HPDE6-E6E7 (cell line): Measurements from ENCODE around the gene NFKBIE.

Experiments used
- DNase-seq: peaks from one replicate; pipeline ENCODE4 v3.0.0; 2011; ENCODE audit warnings: missing footprints; ENCODE audit errors: extremely low spot score

The NFKBIE gene

GRCh38 chr6:44227148-44227793, 38.1 kb downstream of the NFKBIE start:
- DNase-seq, result no peak

DNA sequence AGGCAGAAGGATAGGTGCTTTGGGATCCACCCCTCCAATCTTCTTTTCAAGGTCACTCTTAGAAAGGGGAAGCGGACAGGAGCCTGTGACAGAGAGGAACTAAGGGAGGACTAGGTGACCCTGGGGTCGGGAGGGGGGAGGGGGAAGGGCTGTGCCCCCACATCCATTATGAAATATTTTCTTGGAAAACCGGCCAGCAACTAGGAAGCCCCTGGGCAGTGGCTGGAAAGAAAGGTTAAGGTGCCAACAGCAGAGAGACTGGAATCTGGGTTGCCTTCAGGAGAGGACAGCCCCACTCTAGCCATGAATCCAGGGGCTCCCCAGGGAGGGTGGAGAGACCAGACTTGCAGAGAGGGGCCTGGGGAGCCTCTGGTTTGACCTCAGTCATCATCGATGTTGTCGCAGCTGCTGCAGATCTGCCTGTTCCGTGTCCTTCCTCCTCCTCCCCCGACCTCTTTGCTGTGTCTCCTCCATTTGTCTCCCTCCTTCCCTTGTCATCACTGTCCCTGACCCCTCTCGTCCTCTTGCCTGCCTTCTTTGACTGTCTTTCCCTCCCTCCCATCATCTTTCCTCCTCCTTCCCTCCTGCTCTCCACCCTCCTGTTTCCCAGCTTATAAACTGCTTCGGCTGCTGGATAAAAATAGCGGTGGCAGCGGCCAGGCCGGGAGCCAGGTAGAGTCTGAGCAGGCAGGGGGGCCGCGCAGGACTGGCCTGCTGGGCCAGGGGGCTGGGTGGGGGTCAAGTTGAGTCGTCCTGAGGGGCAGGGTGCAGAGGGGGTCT, 38.8 kb downstream of the NFKBIE start:
- DNase-seq, result no peak

DNA sequence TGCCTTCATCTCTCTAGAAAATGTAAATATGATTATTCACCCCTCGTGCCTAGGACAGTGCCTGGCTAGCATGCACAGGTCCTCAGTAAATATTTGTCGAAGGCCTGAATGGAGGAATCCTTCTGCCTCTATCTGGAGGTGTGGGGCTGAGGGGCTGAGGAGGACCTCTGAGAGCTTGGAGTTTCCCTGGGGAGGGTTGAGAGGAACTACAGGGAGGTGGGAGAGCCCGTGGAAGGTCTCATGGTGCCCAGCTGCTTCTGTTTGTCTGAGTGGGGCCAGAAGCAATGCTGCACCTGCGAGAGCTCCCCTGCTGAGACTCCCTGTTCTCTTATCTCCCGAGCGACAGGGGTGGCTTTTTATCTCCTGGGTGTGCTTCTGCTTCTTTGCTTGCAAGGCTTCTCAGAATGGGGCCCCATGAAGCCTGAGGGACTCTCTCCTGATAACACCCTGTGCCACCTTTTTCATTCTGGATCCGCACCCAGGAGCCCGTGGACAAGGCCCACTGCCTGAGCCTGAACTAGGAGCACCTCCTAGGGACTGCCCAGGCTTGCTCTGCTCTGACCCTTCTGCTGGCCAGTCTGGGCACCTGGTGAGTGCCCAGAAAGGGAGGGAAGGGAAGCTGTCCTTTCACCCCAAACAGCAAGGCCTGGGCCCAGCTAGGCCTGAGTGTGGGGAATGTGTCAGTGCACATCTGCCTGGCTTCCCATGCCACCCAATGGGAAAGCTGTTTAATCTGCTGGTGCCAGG, 39.6 kb downstream of the NFKBIE start:
- DNase-seq, result no peak

DNA sequence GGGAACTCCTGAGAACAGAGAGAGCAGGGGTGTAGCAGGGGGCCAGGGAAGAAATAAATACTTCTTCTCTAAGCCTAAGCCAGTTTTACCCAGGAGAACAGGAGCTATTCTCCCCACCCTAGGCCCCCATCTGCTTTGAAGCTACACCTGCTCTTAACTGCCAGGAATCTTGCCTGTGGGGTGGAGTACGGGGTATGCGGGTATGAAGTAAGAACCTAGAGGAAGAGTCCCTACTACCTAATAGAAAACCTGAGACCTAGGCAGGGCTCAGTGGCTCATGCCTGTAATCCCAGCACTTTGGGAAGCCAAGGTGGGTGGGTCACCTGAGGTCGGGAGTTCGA, 40.4 kb downstream of the NFKBIE start:
- no peak for DNase-seq

GRCh38 chr6:44224029-44224964, 41.1 kb downstream of the NFKBIE start:
- no peak for DNase-seq

DNA sequence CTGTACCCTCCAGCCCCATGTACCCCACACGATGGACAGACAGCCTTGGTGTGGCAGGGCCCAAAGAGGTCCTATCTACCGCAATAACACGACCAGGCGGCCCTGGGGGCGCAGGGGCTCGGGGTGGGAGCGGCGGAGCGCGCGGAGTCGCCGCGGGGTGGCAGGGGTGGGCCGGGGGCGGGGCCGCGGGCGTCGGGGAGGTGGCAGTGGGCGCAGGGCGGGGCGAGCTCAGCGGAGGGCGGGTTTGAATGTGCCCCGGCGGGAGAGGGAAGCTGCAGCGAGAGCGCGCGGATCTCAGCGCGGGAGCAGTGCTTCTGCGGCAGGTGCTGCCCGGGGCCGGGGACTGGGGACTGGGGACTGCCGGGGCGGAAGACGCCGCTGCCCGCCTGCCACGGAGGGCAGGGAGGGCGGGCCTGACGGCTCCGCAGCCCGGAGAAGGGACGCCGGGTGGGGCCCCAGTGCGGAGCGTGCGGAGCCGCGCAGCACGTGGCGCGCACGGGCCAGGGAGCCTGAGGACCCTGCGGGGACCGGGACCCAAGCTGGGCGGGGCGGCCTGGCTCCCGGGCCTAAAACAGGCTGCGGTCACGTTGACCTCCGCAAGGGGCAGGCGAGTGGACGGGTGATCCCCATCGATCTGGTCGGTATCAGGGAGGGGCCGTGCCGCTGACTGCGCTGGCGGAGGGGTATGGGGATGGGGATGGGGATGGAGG, 41.9 kb downstream of the NFKBIE start, which contains the start of gene SLC29A1:
Gene SLC29A1, plus strand, starts transcription at position 277 of the 710 bp plus-strand sequence. CDS start 3,719 bp downstream, outside the sequence.
- DNase-seq, result peak; percentile 81

DNA sequence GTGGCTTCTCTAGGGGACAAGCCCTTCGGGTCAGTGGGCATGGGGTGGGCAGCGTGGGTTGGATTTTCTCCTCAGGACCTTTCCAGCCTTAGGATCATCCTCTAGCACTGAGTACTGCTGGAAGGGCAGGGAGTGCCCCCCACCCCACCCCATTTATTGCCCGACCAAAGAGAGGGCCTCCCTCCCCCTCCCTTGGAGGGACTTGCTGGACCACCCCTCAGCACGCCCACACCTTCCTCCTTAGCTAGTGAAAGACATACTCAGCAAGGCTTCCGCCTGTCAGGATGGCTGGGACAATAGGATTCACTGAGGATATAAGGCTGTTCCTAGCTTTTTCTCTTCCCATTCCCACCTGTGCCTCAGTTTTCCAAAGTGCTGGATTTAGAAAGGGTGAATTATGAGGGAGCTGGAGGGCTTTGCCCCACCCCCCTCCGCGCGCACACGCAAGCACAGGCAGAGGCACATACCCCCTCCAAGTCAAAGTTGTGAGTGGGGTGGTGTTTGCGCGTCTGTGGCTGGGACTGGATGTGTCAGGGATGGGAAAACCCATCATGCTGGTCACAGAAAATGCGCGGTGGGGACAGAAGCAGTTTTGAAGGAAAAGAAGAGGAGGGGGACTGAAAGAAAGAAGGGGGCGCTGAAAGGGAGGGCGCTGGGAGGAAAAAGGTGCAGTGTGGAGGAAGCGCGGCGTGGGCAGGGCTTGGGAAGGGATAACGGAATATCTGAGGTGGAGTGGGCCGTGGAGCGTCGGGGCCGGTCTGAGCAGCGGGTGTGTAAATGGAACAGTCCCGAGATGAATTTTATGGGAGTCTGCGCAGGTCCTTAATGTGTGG, 42.6 kb downstream of the NFKBIE start:
- no peak for DNase-seq

- no peak for DNase-seq
These were observed 43.4 kb downstream of the NFKBIE start for GRCh38 chr6:44221961-44222335.

- DNase-seq, result peak; percentile 82
These were observed 43.9 kb downstream of the NFKBIE start for GRCh38 chr6:44221291-44221960.

GRCh38 chr6:44220913-44221290, 44.4 kb downstream of the NFKBIE start:
- no peak for DNase-seq

DNA sequence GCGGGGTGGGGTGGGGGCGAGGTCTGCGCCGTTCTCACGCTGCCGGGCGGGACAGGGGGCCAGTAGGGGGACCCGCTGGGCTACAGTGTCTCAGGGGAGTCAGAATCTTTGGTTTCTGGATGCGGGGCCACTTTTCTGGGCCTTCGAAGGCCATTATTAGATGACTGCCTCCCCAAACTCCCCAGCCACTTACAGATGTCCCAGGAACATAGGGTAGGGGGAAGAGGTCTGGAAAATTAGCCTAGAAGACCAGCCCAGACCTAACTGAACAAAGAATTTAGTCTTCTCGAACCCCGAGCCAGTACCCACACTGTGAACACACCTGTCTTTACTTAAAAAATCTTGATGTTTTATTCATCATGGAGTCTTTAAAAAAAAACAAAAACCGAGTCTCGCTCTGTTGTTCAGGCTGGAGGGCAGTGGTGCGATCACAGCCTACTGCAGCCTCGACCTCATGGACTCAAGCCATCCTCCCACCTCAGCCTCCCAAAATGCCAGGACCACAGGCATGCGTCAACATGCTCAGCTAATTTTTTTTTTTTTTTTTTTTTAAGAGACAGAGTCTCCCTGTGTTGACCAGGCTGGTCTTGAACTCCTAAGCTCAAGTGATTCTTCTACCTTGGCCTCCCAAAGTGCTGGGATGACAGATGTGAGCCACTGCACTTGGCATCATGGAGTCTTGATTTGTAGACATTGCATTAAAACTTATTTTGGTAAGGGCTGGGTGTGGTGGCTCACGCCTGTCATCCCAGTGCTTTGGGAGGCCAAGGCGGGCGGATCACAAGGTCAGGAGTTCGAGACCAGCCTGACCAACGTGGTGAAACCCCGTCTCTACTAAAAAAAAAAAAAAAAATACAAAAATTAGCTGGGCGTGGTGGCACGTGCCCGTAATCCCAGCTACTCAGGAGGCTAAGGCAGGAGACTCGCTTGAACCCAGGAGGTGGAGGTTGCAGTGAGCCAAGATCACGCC, 45.3 kb downstream of the NFKBIE start:
- DNase-seq, result no peak

DNA sequence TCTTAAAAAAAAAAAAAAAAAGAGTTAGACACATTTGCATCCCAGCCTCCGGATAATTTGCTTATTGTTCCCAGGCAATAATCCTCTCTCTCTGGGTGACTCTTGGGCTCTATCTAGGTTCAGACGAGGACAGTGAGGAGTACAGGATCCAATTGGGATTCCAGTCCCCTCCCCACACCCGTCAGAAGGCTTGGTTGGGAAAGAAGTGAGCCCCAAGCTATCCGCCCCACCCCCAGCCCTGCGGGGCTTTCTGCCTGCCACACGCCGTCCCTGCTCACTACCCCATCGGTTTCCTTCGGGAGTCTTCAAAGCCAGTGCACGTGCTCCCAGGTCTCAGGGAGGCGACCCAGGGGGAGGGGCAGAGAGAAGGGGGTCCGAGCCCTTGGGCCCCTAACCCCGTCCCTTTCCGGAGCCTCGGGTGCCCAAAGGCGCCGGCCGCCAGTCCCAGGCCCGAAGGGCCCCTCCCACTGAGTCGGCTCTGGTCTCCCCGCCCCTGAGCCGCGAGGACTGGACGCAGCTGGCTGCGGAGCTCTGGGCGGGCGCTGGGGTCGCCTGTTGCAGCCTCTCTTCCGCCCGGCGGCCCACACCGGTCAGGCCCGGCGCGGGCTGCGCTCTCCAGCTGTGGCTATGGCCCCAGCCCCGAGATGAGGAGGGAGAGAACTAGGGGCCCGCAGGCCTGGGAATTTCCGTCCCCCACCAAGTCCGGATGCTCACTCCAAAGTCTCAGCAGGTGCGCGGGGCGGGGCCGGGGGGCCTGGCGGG, 46.1 kb downstream of the NFKBIE start:
- no peak for DNase-seq

DNA sequence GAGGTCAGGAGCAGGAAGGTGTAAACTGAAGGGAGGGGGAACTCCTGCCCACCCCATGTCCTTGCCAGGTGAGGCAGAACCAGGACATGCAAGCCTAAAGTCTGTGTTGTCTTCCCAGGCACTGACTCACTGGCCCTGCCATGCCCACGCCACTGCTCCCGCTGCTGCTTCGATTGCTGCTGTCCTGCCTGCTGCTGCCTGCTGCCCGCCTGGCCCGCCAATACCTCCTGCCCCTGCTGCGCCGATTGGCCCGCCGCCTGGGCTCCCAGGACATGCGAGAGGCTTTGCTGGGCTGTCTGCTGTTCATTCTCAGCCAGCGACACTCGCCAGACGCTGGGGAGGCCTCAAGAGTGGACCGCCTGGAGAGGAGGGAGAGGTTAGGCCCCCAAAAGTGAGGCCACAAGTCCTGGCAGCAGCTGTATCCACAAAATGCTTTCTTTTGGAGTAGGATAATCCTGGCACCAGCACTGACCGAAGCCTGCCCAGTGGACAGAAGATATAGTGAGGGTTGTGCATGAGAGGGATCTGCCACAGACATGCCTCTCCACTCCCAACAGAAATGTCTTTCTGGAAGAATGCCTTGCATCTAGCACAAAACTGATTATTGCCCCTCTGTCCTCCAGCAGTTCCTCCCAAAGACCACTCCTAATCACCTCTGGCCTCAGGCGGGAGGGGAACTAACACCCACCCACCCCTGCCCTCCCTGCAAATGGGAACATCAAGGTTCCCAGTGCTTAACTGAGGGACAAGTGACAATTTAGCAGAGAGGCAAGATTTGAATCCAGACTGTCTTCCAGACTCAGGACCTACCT, 47.8 kb downstream of the NFKBIE start:
- no peak for DNase-seq

DNA sequence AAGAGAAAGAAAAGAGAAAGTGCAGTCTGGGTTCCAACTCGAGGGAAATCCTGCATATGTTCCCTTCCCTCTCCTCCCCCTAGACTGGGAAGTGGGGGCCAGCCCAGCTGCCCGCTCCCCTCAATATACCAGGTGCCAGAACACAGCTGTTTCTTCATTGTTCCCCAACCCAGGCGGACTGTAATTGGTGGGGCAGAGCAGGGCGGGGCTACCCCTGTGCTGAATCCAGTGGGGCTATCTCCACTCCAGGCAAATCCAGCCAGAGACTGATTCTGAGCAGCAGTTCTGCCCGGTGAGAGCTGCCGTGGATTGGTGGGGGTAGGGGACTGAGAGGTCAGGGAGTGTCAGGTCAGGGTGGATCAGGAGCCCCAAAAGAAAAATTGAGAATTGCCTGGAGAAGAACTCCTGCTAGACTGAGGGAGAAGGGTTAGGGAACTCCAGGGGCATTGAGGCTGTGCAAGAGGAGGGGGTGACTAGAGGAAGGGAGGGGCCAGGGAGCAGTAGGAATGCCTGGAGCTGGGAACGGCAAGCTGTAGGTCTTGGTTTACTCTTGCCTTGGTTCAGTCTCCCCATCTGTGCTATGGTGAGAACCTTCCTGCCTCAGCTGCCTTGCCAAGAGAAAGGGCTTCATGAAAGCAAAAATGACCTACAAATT, 48.5 kb downstream of the NFKBIE start, which contains the start of gene MYMX:
Gene MYMX, plus strand, starts transcription at position 250 of the 655 bp plus-strand sequence. CDS start 546 bp downstream, outside the sequence.
- DNase-seq, result no peak

DNA sequence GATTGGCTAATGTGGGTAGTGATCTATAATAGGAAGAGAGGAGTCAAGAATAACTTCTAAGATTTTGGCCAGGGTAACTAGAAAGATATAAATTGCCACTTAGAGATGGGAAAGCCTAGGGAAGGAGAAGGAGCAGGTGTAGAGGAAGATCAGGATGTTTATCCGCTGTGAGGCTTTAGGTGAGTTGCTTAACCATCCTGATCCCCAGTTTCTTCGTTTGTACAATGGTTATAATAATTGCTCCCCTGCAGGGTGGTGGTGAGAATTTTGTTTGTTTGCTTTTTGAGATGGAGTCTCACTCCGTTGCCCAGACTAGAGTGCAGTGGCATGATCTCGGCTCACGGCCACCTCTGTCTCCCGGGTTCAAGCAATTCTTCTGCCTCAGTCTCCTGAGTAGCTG, 51.0 kb downstream of the NFKBIE start:
- no peak for DNase-seq

DNA sequence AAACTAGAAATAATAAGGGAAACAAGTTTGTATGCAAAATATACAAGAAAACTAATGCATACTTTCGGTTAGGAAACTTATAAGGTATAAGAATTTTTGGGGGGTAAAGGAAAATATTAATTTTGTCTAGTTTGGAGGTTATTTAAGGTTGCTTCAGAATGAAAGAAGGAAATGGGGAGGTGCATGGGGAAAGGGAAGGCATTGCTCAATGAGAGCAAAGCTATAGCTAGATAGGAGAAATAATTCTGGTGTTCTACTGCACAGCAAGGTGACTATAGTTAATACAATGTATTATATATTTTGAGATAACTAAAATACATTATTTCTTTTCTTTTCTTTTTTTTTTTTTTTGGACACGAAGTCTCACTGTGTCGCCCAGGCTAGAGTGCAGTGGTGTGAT, 54.1 kb downstream of the NFKBIE start:
- DNase-seq, result no peak
